MM.1S (cell line): ENCODE data around the gene PTTG1.

Source experiments
- DNase-seq: peaks from one replicate; pipeline ENCODE4 v3.0.0-alpha.2; 2015
- H2AFZ ChIP-seq: fragments of 300-600 bp; sonication (generic); 2 replicates; pipeline ENCODE4 v1.6.0; 2016; ENCODE audit warnings: antibody characterized with exemption, low read length
- H3F3A ChIP-seq: fragments of 300-600 bp; sonication (generic); 2 replicates; pipeline ENCODE4 v1.6.1; 2016; ENCODE audit warnings: mild to moderate bottlenecking, antibody characterized with exemption, low read length, moderate library complexity, mixed read lengths; ENCODE audit not compliant: insufficient read depth
- H3K27ac ChIP-seq: fragments of 300-600 bp; sonication (generic); 2 replicates; pipeline ENCODE4 v1.5.1; 2016; ENCODE audit warnings: mild to moderate bottlenecking, low read length
- H3K27me3 ChIP-seq: fragments of 300-600 bp; sonication (generic); replicated peaks from 2 replicates; pipeline ENCODE4 v1.6.0; 2016; ENCODE audit warnings: low read length; ENCODE audit not compliant: insufficient read depth
- H3K36me3 ChIP-seq: fragments of 300-600 bp; sonication (generic); replicated peaks from 2 replicates; pipeline ENCODE4 v1.6.1; 2016; ENCODE audit warnings: mild to moderate bottlenecking, low read length, mixed read lengths; ENCODE audit not compliant: insufficient read depth
- H3K4me1 ChIP-seq: fragments of 300-600 bp; sonication (generic); 2 replicates; pipeline ENCODE4 v1.6.1; 2016; ENCODE audit warnings: low read length, mixed read lengths
- H3K4me2 ChIP-seq: fragments of 300-600 bp; sonication (generic); 2 replicates; pipeline ENCODE4 v1.6.0; 2016; ENCODE audit warnings: low read depth, low read length
- H3K4me3 ChIP-seq: fragments of 300-600 bp; sonication (generic); 2 replicates; pipeline ENCODE4 v1.5.1; 2016; ENCODE audit warnings: low read length, mixed read lengths
- H3K79me2 ChIP-seq: fragments of 300-600 bp; sonication (generic); 2 replicates; pipeline ENCODE4 v1.6.1; 2016; ENCODE audit warnings: mixed run types, low read length, mixed read lengths
- H3K9ac ChIP-seq: fragments of 300-600 bp; sonication (generic); 2 replicates; pipeline ENCODE4 v1.6.1; 2016; ENCODE audit warnings: low read length, mixed read lengths
- H3K9me2 ChIP-seq: fragments of 300-600 bp; sonication (generic); replicated peaks from 2 replicates; pipeline ENCODE4 v1.6.1; 2016; ENCODE audit warnings: mild to moderate bottlenecking, low read length, mixed read lengths; ENCODE audit not compliant: insufficient read depth
- H3K9me3 ChIP-seq: fragments of 300-600 bp; sonication (generic); replicated peaks from 2 replicates; pipeline ENCODE4 v1.6.1; 2016; ENCODE audit warnings: mild to moderate bottlenecking, low read length, mixed read lengths; ENCODE audit not compliant: insufficient read depth
- H4K20me1 ChIP-seq: fragments of 300-600 bp; sonication (generic); 2 replicates; pipeline ENCODE4 v1.6.1; 2016; ENCODE audit warnings: mild to moderate bottlenecking, low read length, moderate library complexity, mixed read lengths; ENCODE audit not compliant: insufficient read depth
- CTCF ChIP-seq: fragments of 300-600 bp; sonication (generic); IDR thresholded peaks from 2 replicates; pipeline ENCODE4 v1.5.1; 2016; ENCODE audit warnings: antibody characterized with exemption, low read length, mixed read lengths
- EZH2 ChIP-seq: fragments of 300-600 bp; sonication (generic); optimal IDR thresholded peaks from 2 replicates; pipeline ENCODE3; 2017; ENCODE audit warnings: low read depth, mild to moderate bottlenecking, antibody characterized with exemption, low read length, mixed read lengths
- EZH2phosphoT487 ChIP-seq: fragments of 300-600 bp; sonication (generic); IDR thresholded peaks from 2 replicates; pipeline ENCODE4 v1.6.1; 2018; ENCODE audit warnings: antibody characterized with exemption, low read length

The PTTG1 gene

GRCh38 chr5:160444407-160444806 lies 22.8 kb downstream of the PTTG1 start:
- Histone ChIP-seq H3K4me1 (peaks cover 34% of the 10 kb centered on the region), H4K20me1 (no peaks in the 10 kb centered on the region), H3K9me3 (no peaks in the 10 kb centered on the region), H3K9me2 (no peaks in the 10 kb centered on the region), H3K4me3 (no peak overlapping the region), H2AFZ (no peak overlapping the region), H3K27ac (no peak overlapping the region), H3F3A (peaks cover 8% of the 10 kb centered on the region; the same call in 1 of the 2 replicates), H3K36me3 (no peaks in the 10 kb centered on the region), H3K79me2 (no peaks in the 10 kb centered on the region), H3K4me2 (no peak overlapping the region), H3K9ac (no peak overlapping the region), H3K27me3 (no peaks in the 10 kb centered on the region)
- TF ChIP-seq CTCF (no peak), EZH2 (no peak), EZH2phosphoT487 (no peak)
- DNase-seq, result no peak

- Histone ChIP-seq H3K4me3 (no peak overlapping the region), H3K9ac (no peak overlapping the region), H2AFZ (no peak overlapping the region), H3K9me2 (no peaks in the 10 kb centered on the region), H3F3A (peaks cover 8% of the 10 kb centered on the region; the same call in 1 of the 2 replicates), H4K20me1 (no peaks in the 10 kb centered on the region), H3K27ac (no peak overlapping the region), H3K9me3 (no peaks in the 10 kb centered on the region), H3K4me2 (no peak overlapping the region), H3K79me2 (no peaks in the 10 kb centered on the region), H3K4me1 (peaks cover 37% of the 10 kb centered on the region), H3K27me3 (no peaks in the 10 kb centered on the region), H3K36me3 (no peaks in the 10 kb centered on the region)
- no peak for DNase-seq
- TF ChIP-seq EZH2, result no peak
- no peak for TF ChIP-seq CTCF
- TF ChIP-seq EZH2phosphoT487, result no peak
These were observed 23.5 kb downstream of the PTTG1 start for GRCh38 chr5:160445132-160445531.

GRCh38 chr5:160445751-160446150 lies 24.1 kb downstream of the PTTG1 start:
- H3F3A ChIP-seq, result peaks cover 8% of the 10 kb centered on the region; the same call in 1 of the 2 replicates
- no peak overlapping the region for H3K4me2 ChIP-seq
- H3K9me3 ChIP-seq, result no peaks in the 10 kb centered on the region
- no peaks in the 10 kb centered on the region for H3K79me2 ChIP-seq
- H3K9me2 ChIP-seq, result no peaks in the 10 kb centered on the region
- H4K20me1 ChIP-seq, result no peaks in the 10 kb centered on the region
- H3K27me3 ChIP-seq, result no peaks in the 10 kb centered on the region
- no peak overlapping the region for H3K27ac ChIP-seq
- no peak for DNase-seq
- no peak overlapping the region for H2AFZ ChIP-seq
- TF ChIP-seq CTCF, result no peak
- no peak for TF ChIP-seq EZH2phosphoT487
- TF ChIP-seq EZH2, result no peak
- H3K4me1 ChIP-seq, result peaks cover 40% of the 10 kb centered on the region
- H3K36me3 ChIP-seq, result no peaks in the 10 kb centered on the region
- H3K4me3 ChIP-seq, result no peak overlapping the region
- H3K9ac ChIP-seq, result no peak overlapping the region
